NB4 (cell line): Measurements from ENCODE around the gene CFAP100.

Source experiments
- DNase-seq: peaks from one replicate; pipeline ENCODE4 v3.0.0; 2010; ENCODE audit warnings: low read depth
- H3K4me3 ChIP-seq: one replicate; pipeline ENCODE4 v1.5.1; 2011; ENCODE audit warnings: mild to moderate bottlenecking, low read depth, low read length, moderate library complexity
- CTCF ChIP-seq: IDR thresholded peaks from one replicate; pipeline ENCODE4 v1.5.1; 2012; ENCODE audit warnings: low read depth, low read length
- MAX ChIP-seq: IDR thresholded peaks from 2 replicates; pipeline ENCODE4 v1.6.1; 2011; ENCODE audit warnings: low read depth, low read length
- MYC ChIP-seq: IDR thresholded peaks from 2 replicates; pipeline ENCODE4 v1.6.1; 2011; ENCODE audit warnings: low read depth, low read length
- POLR2A ChIP-seq: IDR thresholded peaks from 2 replicates; pipeline ENCODE4 v1.6.1; 2011; ENCODE audit warnings: mild to moderate bottlenecking; ENCODE audit not compliant: insufficient read length; ENCODE audit errors: extremely low read depth

Gene CFAP100

GRCh38 chr3:126448893-126449180, 54.1 kb downstream of the CFAP100 start:
- no peak overlapping the region for H3K4me3 ChIP-seq
- no peak for TF ChIP-seq CTCF
- TF ChIP-seq MAX: no peak
- no peak for TF ChIP-seq POLR2A
- no peak for DNase-seq

GRCh38 chr3:126449621-126450051, 54.9 kb downstream of the CFAP100 start:
- H3K4me3 ChIP-seq: no peak overlapping the region
- DNase-seq: no peak
- TF ChIP-seq MYC: no peak
- TF ChIP-seq MAX: no peak
- TF ChIP-seq POLR2A: no peak
- no peak for TF ChIP-seq CTCF

- no peak for DNase-seq
- TF ChIP-seq POLR2A: no peak
- no peak overlapping the region for H3K4me3 ChIP-seq
Observed at GRCh38 chr3:126450219-126450618, 55.5 kb downstream of the CFAP100 start.

GRCh38 chr3:126450744-126451143, 56.0 kb downstream of the CFAP100 start:
- no peak overlapping the region for H3K4me3 ChIP-seq
- TF ChIP-seq CTCF (no peak), MYC (no peak), POLR2A (no peak), MAX (no peak)
- no peak for DNase-seq

- H3K4me3 ChIP-seq: no peak overlapping the region
- DNase-seq: no peak
- no peak for TF ChIP-seq MAX
- no peak for TF ChIP-seq MYC
- TF ChIP-seq POLR2A: no peak
Observed at GRCh38 chr3:126451511-126451910, 56.8 kb downstream of the CFAP100 start.

- no peak for TF ChIP-seq MAX
- no peak for TF ChIP-seq POLR2A
- TF ChIP-seq CTCF: no peak
- no peak for TF ChIP-seq MYC
- no peak overlapping the region for H3K4me3 ChIP-seq
- DNase-seq: no peak
Observed at GRCh38 chr3:126452213-126452612, 57.5 kb downstream of the CFAP100 start.

GRCh38 chr3:126454025-126454424, 59.3 kb downstream of the CFAP100 start:
- TF ChIP-seq POLR2A (no peak), MAX (no peak), CTCF (no peak), MYC (no peak)
- H3K4me3 ChIP-seq: no peak overlapping the region
- no peak for DNase-seq
